Medulla oblongata (tissue), 1 donor: ENCODE measurements around the gene YBX3.

Experiments used
- DNase-seq: peaks from one replicate; pipeline ENCODE4 v3.0.0-alpha.2; 2015; ENCODE audit errors: extremely low spot score

Gene YBX3

DNA sequence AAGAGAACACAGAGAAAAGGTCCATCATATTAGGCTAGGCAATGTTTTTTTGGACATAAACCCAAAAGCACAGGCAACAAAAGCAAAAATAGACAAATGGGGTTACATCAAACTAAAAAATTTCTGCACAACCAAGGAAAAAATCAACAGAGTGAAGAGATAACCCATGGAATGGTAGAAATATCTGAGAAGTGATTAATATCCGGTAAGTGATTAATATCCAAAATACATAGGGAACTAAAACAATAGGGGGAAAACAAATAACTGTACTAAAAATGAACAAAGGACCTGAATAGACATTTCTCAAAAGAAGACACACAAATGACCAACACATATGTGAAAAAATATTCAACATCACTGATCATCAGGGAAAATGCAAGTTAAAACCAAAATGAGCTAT, 53.6 kb downstream of the YBX3 start:
- DNase-seq, result no peak

GRCh38 chr12:10668526-10668925, 54.6 kb downstream of the YBX3 start:
- DNase-seq, result no peak

- DNase-seq, result no peak
Measured at GRCh38 chr12:10667581-10667980, 55.5 kb downstream of the YBX3 start.

GRCh38 chr12:10664499-10664898, 58.6 kb downstream of the YBX3 start:
- DNase-seq, result no peak

DNA sequence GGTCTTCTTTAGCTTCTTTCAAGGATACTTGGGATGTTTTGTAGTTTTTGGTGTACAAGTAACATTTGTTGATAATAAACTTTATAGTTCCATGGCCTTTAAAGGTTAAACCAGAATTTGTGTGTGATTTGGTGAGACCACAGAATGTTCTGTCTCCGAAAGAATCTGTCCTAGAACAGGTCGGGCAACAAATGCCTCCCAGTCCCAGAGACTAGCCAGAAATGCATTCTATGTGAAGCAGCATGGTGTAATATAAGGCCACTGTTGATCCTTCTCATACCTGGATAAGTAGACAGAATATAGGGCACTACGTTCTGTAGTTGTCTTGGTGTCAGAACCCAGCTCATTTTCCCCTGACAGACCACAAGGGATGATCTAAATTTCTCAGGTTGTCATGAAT, 59.3 kb downstream of the YBX3 start:
- no peak for DNase-seq

DNA sequence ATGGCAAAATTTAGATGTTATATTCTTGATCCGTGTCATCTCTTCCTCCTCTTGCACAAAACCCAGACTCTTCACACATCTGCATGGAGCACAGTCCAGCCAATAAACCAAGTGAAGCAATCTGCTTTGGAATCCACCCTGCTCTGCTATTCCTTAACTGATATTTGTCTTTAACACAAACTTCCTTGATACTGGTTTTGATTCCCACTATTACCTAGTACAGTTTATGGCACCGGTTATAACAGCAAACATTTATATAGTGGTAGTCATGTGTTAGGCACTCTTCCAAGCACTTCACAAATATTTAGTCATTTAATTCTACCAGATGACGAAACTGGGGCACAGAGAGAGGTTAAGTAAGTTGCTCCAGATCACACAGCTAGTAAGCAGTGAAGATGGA, 61.8 kb downstream of the YBX3 start:
- no peak for DNase-seq

DNA sequence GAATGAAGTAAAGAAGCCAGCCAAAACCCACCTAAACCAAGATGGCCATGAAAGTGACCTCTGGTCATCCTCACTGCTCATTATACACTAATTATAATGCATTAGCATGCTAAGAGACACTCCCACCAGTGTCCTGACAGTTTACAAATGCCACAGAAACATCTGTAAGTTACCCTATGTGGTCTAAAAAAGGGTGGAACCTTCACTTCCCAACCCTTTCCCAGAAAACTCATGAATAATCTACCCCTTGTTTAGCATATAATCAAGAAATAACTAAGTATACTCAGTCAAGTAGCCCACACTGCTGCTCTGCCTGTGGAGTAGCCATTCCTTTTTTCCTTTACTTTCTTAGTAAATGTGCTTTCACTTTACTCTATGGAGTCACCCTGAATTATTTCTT, 69.1 kb downstream of the YBX3 start:
- no peak for DNase-seq

DNA sequence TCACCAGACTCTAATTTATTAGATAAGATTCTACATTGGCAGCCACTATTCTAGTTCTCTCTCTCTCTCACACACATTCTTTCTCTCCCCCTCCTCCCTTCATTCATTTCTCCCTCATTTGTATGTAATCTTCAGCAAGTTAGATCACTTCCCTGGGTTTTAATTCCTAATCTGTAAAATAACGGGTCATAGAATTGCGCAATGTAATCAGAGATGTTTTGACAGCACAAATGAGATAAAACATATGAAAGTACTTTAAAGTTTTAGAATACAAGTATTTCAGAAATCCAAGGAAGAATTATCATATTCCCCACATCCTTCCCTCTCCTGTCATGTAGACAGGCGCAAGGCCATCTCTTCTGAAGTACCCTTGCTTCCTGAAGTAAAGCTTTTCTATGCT, 70.9 kb downstream of the YBX3 start:
- no peak for DNase-seq
